ENCODE data around the gene CLDN10. TPM values are rescaled to one million over a fixed set of nuclear protein-coding genes. Genes with fewer than 3 reads are reported as not detected.
"Not testable (repeated sequence)": the region's sequence is repeated elsewhere in the genome, so short reads cannot be mapped to it uniquely, and the experiment has no call there.

CLDN10 gene, protein sequence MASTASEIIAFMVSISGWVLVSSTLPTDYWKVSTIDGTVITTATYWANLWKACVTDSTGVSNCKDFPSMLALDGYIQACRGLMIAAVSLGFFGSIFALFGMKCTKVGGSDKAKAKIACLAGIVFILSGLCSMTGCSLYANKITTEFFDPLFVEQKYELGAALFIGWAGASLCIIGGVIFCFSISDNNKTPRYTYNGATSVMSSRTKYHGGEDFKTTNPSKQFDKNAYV
- 17.4 TPM for total RNA-seq

GRCh38 chr13:95552539-95553441, at the start of gene CLDN10:
Gene CLDN10 (plus strand): TSS chr13:95552720. CDS start chr13:95552754, 34 bp downstream.
- peak; percentile 60 for DNase-seq

DNA sequence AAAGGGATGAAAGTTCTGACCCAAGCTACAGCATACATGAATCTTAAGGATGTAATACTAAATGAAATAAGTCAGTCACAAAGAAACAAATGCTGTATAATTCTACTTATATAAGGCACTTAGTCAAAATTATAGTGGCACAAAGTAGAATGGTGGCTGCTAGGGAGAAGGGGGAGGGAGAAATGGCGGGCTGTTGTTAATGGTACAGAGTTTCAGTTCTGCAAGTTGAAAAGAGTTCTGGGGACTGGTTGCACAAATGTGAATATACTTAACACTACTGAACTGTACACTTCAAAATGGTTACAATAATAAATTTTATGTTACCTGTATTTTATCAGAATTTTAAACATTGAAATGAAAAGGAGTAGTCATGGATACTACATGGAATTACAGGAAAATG, 48.9 kb upstream of the CLDN10 start:
- DNase-seq = no peak

DNA sequence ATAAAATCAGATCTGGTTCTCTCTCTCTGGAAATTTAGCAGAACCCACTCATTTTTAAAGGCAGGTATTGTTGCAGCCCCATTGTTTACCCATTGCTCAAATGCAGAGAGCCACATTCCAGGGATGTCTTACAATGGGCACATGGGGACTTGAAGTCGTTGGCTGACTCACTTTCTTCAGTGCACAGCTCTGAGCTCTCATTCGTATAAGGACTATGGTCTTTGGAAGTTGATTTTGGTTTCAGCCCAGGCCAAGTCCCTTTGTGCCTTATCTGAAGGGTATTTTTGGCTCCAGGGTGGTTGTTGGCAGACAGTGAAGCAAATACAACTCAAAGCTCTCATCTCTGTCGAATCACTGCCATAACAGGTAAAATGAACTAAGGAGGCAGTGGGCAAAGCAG, 47.3 kb upstream of the CLDN10 start:
- no peak for DNase-seq

DNA sequence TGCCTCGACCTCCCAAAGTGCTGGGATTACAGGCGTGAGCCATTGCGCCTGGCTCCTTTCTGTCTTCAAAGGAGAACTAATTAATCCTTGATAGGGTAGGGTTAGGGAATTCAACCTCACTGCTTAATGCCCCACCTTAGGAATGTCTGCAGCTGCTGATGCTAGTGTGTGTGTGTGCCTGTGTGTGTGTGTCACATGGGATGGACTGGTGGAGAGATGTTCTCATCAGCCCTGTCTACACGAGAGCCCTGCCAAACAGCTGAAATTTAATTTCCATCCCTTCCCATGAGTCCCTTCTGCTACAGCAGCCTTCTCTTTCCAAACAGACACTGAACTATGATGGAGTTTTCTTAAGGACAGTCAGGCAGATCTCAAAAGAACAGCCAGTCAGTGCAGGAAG, 46.5 kb upstream of the CLDN10 start:
- peak; percentile 70 for DNase-seq

DNA sequence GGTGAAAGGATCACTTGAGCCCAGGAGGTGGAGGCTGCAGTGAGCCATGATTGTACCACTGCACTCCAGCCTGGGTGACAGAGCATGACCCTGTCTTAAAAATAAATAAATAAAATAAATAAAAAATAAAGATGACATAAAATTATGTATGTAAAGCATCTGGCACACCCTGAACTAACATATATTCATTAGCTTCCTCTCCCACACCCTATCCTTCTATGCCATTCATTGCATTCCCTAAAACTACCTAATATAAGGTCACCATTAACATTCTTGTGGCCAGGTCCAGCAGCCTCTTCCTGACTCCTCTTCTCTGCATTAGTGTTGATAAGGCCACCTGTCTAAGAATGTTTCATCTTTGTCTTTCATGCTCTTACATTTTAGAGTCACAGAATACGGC, 44.5 kb upstream of the CLDN10 start:
- no peak for DNase-seq

- no peak for DNase-seq
Measured at GRCh38 chr13:95508996-95509395, 43.5 kb upstream of the CLDN10 start.

DNA sequence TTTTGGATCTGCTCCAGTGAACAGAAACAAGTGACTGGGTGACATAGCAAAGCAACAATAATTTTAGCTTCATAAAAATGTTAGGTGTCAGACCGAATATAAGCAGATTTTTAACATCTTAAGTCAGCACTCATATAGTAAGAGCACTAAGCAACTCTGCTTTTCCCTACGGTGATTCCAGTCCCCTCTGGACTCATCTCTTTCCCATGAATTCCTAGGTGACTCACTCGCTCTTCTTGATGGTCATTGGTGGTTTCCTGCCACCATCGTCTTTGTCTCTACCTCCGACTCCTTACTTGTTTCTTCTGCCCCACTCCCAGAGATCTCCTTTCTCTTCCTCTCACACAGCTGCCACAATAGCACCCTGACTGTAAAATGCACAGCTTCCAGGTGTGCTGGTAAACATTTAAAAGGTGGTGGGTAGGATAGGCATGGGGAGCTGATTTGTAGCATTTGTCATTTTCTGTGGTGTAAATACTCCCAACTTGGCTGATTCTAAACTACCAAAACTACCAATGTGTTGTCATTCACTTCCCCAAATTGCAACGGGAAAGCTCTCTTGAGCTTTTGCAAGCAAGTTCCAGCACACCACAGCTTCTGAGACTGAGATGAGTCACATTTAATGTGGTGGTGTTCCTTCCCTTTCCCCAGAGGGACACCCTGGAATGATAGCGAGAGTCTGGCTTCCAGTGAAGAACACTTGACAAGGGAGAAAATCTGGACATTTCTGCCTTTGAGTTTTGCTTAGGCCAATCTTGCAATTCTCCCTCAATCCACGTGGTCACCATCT, 42.8 kb upstream of the CLDN10 start:
- DNase-seq = no peak

DNA sequence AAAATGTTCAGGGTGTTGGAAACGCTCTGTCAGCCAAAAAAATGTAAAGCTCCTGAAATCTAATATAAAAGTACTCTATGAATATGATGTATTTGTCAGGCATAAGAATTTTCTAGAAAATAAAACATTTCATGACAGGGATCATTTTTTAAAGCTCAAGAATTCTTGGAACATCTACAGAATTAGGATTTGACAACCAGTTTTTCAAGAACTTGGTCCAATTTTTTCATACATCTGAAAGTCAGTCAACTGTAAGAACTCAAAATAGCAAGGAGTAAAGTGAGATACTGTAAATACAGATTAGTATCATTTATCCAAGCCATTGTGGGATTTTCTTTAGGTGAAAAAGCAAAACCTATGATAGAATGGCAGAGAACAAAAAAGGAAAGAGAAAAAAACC, 41.6 kb upstream of the CLDN10 start:
- no peak for DNase-seq

DNA sequence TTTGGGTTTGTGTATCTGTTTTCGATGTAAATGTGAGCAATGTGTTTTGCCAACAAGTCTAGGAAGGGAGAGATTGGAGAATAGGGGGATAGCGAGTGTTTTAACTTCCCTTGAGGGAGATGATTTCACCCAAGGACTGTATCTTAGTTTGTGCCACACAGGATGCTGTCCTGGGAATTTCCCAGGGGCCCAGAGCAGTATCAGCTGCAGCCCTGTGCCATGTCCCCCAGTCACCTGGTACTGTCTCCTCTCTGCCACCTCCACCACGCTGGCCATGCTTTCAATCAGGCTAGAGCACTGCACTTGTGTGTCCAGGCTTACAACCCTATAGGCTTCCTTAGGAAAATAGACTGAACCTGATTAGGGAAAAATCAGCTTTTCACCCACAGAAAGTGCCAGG, 40.1 kb upstream of the CLDN10 start:
- DNase-seq = no peak

GRCh38 chr13:95512957-95513356, 39.6 kb upstream of the CLDN10 start:
- DNase-seq = no peak

DNA sequence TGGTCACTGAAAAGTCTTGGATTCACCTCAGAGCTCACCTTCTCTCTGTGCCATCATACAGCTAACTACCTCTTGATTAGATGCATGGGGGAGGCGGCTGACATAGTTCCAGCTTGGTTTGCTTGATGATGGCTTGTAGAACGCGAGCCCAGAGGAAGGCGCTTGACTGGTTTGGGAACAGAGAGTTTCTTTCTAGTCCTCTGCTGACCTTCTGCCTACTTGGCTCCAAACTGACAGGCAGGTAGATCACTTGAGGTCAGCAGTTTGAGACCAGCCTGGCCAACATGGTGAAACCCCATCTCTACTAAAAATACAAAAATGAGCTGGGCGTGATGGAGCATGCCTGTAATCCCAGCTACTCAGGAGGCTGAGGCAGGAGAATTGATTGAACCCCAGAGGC, 36.9 kb upstream of the CLDN10 start:
- DNase-seq = not testable (repeated sequence)

DNA sequence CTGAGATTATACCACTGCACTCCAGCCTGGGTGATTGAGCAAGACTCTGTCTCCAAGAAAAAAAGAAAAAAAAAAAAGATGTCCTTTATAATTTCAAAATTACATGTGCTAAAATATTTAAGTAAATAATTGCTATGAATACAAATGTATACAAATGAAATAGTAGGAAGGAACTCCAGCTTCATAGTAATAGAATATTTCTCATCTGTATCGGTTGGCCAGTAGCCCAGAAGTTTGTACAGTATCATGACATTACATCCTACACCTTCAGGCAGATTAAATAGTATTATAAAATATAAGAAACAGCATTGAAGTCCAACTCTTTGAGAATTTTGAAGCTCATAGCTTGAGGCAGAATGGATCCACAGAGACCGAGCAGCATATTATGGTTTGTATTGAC, 36.5 kb upstream of the CLDN10 start:
- no peak for DNase-seq

GRCh38 chr13:95516492-95516891, 36.0 kb upstream of the CLDN10 start:
- DNase-seq = no peak

DNA sequence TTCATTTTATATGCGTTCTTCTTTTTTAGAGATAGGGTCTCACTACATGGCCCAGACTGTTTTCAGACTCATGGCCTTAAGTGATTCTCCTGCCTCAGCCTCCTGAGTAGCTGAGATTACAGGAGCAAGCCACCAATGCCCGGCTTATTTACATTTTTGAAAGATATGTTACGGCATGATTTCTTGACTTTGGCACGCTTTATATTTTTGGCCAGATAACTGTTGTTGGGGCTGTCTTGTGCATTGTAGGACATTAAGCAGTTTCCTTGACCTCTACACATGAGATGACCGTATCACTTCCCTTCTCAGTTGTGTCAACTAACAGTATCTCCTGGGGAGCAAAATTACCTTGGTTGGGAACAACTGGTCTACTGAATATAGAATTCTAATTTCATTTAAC, 28.9 kb upstream of the CLDN10 start:
- DNase-seq = no peak

DNA sequence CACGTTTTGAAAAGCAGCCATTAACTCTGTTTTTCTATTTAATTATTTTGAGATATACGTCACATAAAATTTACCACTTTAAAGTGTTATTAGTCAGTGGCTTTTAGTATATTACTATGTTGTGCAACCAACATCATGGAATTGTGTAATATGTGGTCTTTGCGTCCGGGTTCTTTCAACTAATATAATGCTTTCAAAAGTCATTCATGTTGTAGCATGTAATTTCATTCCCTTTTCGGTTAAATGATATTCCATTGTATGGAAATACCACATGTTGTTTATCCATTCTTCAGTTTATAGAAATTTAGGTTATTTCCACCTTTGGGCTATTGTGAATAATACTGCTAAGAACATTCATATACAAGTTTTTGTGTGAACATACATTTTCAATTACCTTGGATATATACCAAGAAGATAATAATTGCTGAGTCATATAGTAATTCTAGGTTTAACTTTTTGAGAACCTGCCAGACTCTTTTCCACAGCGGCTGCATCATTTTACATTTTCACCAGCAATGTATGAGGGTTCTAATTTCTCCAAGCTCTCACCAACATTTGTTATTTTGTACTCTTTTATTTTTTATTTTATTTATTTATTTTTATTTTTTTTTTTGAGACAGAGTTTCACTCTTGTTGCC, 28.1 kb upstream of the CLDN10 start:
- no peak for DNase-seq

GRCh38 chr13:95527955-95528354, 24.6 kb upstream of the CLDN10 start:
- DNase-seq = no peak

DNA sequence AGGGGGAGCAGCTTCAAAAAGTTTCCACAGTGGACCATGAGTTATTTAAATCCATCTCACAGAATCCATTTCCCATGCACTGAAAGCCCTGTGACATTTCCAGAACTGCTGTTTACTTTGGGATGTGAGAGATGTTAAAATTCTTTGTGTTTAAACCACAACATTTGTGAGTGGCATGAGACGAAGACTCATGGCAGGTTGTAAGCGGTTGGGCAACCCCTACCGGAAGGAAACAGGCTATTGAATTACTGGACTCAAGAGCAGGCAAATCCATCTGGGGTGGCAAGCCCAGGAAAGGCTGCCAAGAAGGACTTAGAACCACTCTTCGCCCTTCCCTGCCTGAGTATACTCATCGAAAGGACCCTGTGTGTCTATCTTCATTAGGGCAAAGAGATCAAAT, 22.3 kb upstream of the CLDN10 start:
- DNase-seq = peak; percentile 59

- DNase-seq = no peak
Measured at GRCh38 chr13:95533545-95534160, 18.9 kb upstream of the CLDN10 start.

- DNase-seq = no peak
Measured at GRCh38 chr13:95535243-95535642, 17.3 kb upstream of the CLDN10 start.

GRCh38 chr13:95536632-95537241, 15.8 kb upstream of the CLDN10 start:
- peak; percentile 77 for DNase-seq

- peak; percentile 87 for DNase-seq
Measured at GRCh38 chr13:95540888-95541287, 11.6 kb upstream of the CLDN10 start.

- DNase-seq = no peak
Measured at GRCh38 chr13:95541308-95541707, 11.2 kb upstream of the CLDN10 start.
